Midbrain (tissue), 1 donor: Measurements from ENCODE around the gene ATP6V1D.
A peak's percentile ranks its signal among the peaks of the same experiment; 100 is the strongest.
"Not testable (repeated sequence)": the region's sequence is repeated elsewhere in the genome, so short reads cannot be mapped to it uniquely, and the experiment has no call there.

Experiments
- DNase-seq: peaks from one replicate; lab custom pipeline; 2025; lab: John Stamatoyannopoulos, UW

Gene ATP6V1D

GRCh38 chr14:67359775-67360469, at the start of gene ATP6V1D, which contains the start of gene EIF2S1:
Gene ATP6V1D, minus strand, starts transcription at chr14:67359804. Its CDS starts 106 bp downstream, at chr14:67359698.
Gene EIF2S1, plus strand, starts transcription at chr14:67360328. Its CDS starts 4,440 bp downstream, at chr14:67364768.
- DNase-seq, result peak; percentile 99

GRCh38 chr14:67408122-67408801, 48.7 kb upstream of the ATP6V1D start:
- not testable (repeated sequence) for DNase-seq

GRCh38 chr14:67405771-67406170, 46.2 kb upstream of the ATP6V1D start:
- no peak for DNase-seq

GRCh38 chr14:67400434-67400833, 40.8 kb upstream of the ATP6V1D start:
- no peak for DNase-seq

- DNase-seq, result no peak
Observed at GRCh38 chr14:67397536-67397935, 37.9 kb upstream of the ATP6V1D start.

GRCh38 chr14:67396381-67396970, 36.9 kb upstream of the ATP6V1D start:
- DNase-seq, result no peak

GRCh38 chr14:67395876-67396189, 36.2 kb upstream of the ATP6V1D start:
- no peak for DNase-seq

- no peak for DNase-seq
Observed at GRCh38 chr14:67395086-67395875, 35.7 kb upstream of the ATP6V1D start.

- DNase-seq, result no peak
Observed at GRCh38 chr14:67393689-67394088, 34.1 kb upstream of the ATP6V1D start.

- DNase-seq, result no peak
Observed at GRCh38 chr14:67392800-67393199, 33.2 kb upstream of the ATP6V1D start.

- DNase-seq, result no peak
Observed at GRCh38 chr14:67392123-67392522, 32.5 kb upstream of the ATP6V1D start.

GRCh38 chr14:67391268-67391667, 31.7 kb upstream of the ATP6V1D start:
- no peak for DNase-seq

- no peak for DNase-seq
Observed at GRCh38 chr14:67389811-67390534, 30.4 kb upstream of the ATP6V1D start.

- DNase-seq, result no peak
Observed at GRCh38 chr14:67389275-67389674, 29.7 kb upstream of the ATP6V1D start.

GRCh38 chr14:67387195-67387594, 27.6 kb upstream of the ATP6V1D start:
- no peak for DNase-seq

GRCh38 chr14:67385618-67386017, 26.0 kb upstream of the ATP6V1D start:
- no peak for DNase-seq

GRCh38 chr14:67385120-67385519, 25.5 kb upstream of the ATP6V1D start:
- DNase-seq, result no peak

- no peak for DNase-seq
Observed at GRCh38 chr14:67377916-67378315, 18.3 kb upstream of the ATP6V1D start.

GRCh38 chr14:67373347-67373746, 13.7 kb upstream of the ATP6V1D start:
- DNase-seq, result no peak

GRCh38 chr14:67372833-67373232, 13.2 kb upstream of the ATP6V1D start:
- no peak for DNase-seq

- DNase-seq, result no peak
Observed at GRCh38 chr14:67371247-67372148, 11.9 kb upstream of the ATP6V1D start.
